ENCODE measurements around the gene EFEMP2. TPM values are rescaled to one million over a fixed set of nuclear protein-coding genes. Genes with fewer than 3 reads are reported as not detected.

The EFEMP2 gene
- total and polyA plus RNA-seq, 4 donors: 34.2 to 67.0 (median 53.8) TPM

GRCh38 chr11:65860278-65861164 is 12.1 kb downstream of the EFEMP2 start, which contains the start of gene MUS81:
Gene MUS81 (plus strand): TSS chr11:65860433. CDS start chr11:65860754, 321 bp downstream.
- peak; percentile 66 for ATAC-seq (ENCODE audit: insufficient read depth, low FRiP score)
- H3K4me1 ChIP-seq (ENCODE audit: control insufficient read depth in 5 of 5, insufficient read depth in 5 of 5, low read length in 5 of 5): peaks cover 0 to 41% (median 20%) of the 10 kb centered on the region in 5 donors
- H3K27me3 ChIP-seq (ENCODE audit: control insufficient read depth in 3 of 3, insufficient read depth in 3 of 3, low read length in 2 of 3): no peaks in the 10 kb centered on the region
- peak within 1 kb of the TSS; percentile 96 to 98 for H3K27ac ChIP-seq (ENCODE audit: low read depth in 1 of 2, low read length in 1 of 2)
- peaks cover 9 to 45% (median 31%) of the 10 kb centered on the region in 4 donors for H3K36me3 ChIP-seq (ENCODE audit: control insufficient read depth in 4 of 4, insufficient read depth in 4 of 4, low read length in 4 of 4)
- 0 to 1% methylated on average over 72 to 78 of the region's 78 CpGs for WGBS, 2 donors
- H3K4me3 ChIP-seq: peak within 1 kb of the TSS; percentile 85
- TF ChIP-seq, protein P1, sequence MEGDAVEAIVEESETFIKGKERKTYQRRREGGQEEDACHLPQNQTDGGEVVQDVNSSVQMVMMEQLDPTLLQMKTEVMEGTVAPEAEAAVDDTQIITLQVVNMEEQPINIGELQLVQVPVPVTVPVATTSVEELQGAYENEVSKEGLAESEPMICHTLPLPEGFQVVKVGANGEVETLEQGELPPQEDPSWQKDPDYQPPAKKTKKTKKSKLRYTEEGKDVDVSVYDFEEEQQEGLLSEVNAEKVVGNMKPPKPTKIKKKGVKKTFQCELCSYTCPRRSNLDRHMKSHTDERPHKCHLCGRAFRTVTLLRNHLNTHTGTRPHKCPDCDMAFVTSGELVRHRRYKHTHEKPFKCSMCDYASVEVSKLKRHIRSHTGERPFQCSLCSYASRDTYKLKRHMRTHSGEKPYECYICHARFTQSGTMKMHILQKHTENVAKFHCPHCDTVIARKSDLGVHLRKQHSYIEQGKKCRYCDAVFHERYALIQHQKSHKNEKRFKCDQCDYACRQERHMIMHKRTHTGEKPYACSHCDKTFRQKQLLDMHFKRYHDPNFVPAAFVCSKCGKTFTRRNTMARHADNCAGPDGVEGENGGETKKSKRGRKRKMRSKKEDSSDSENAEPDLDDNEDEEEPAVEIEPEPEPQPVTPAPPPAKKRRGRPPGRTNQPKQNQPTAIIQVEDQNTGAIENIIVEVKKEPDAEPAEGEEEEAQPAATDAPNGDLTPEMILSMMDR (IDR thresholded peaks at IDR 0.05; ENCODE audit: control extremely low read depth, extremely low read depth): peak; percentile 83
- peak; percentile 98 to 99 (median 99) for DNase-seq
- no peaks in the 10 kb centered on the region for H3K9me3 ChIP-seq (ENCODE audit: control insufficient read depth in 4 of 4, insufficient read depth in 3 of 4, low read length in 3 of 4)
- peak within 1 kb of the TSS; percentile 69 to 78 for H3K9ac ChIP-seq (ENCODE audit: insufficient read depth in 1 of 2, low read length in 2 of 2)

DNA sequence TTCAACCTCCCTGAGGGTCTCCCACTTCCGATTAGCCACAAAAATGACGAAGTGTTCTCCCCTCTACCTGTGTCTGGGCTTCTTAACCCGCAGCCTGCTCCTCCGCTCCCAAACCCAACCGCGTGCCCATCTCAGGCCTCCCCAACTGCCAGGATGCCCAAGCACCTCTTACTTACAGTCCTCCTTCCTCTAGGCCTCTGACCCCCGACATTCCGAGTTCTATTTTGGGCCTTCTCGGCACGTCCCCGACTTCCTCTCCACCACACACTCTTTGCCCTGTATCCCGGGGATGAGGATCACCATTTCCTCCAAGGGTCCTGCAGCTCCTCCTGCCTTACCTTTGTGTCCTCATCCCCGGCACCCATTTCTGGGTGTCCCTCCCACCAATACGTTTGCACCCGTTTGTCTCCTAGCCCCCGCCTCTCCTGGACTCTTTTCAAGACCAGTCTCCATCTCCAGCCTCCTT is 12.8 kb downstream of the EFEMP2 start:
- H3K27ac ChIP-seq (ENCODE audit: low read depth in 1 of 2, low read length in 1 of 2): peak overlapping the region; percentile 96 to 98
- peaks cover 0 to 43% (median 20%) of the 10 kb centered on the region in 5 donors for H3K4me1 ChIP-seq (ENCODE audit: control insufficient read depth in 5 of 5, insufficient read depth in 5 of 5, low read length in 5 of 5)
- H3K4me3 ChIP-seq: peak overlapping the region; percentile 37
- WGBS, 2 donors: 0 to 1% methylated on average over 16 of the region's 16 CpGs
- H3K9me3 ChIP-seq (ENCODE audit: control insufficient read depth in 4 of 4, insufficient read depth in 3 of 4, low read length in 3 of 4): no peaks in the 10 kb centered on the region
- ATAC-seq (ENCODE audit: insufficient read depth, low FRiP score) (no peak), DNase-seq (peak in 1 of 3 donors; percentile 58)
- no peaks in the 10 kb centered on the region for H3K27me3 ChIP-seq (ENCODE audit: control insufficient read depth in 3 of 3, insufficient read depth in 3 of 3, low read length in 2 of 3)
- TF ChIP-seq, protein P1 (IDR thresholded peaks at IDR 0.05; ENCODE audit: control extremely low read depth, extremely low read depth): no peak
- H3K36me3 ChIP-seq (ENCODE audit: control insufficient read depth in 4 of 4, insufficient read depth in 4 of 4, low read length in 4 of 4): peaks cover 13 to 45% (median 35%) of the 10 kb centered on the region in 4 donors
- peak overlapping the region; percentile 51 to 78 for H3K9ac ChIP-seq (ENCODE audit: insufficient read depth in 1 of 2, low read length in 2 of 2)

GRCh38 chr11:65859095-65859811 is 13.3 kb downstream of the EFEMP2 start:
- peak; percentile 99 for DNase-seq

More at GRCh38 chr11:65859095-65859811, 13.3 kb downstream of the EFEMP2 start:
- H3K27me3 ChIP-seq (ENCODE audit: control insufficient read depth in 3 of 3, insufficient read depth in 3 of 3, low read length in 2 of 3): no peaks in the 10 kb centered on the region
- peak overlapping the region; percentile 96 to 98 for H3K27ac ChIP-seq (ENCODE audit: low read depth in 1 of 2, low read length in 1 of 2)
- TF ChIP-seq, protein P1 (IDR thresholded peaks at IDR 0.05; ENCODE audit: control extremely low read depth, extremely low read depth): no peak
- peak overlapping the region; percentile 51 to 78 for H3K9ac ChIP-seq (ENCODE audit: insufficient read depth in 1 of 2, low read length in 2 of 2)
- peak overlapping the region; percentile 37 for H3K4me3 ChIP-seq
- H3K36me3 ChIP-seq (ENCODE audit: control insufficient read depth in 4 of 4, insufficient read depth in 4 of 4, low read length in 4 of 4): peaks cover 16 to 45% (median 37%) of the 10 kb centered on the region in 4 donors
- peaks cover 0 to 43% (median 20%) of the 10 kb centered on the region in 5 donors for H3K4me1 ChIP-seq (ENCODE audit: control insufficient read depth in 5 of 5, insufficient read depth in 5 of 5, low read length in 5 of 5)
- WGBS, 2 donors: 0 to 1% methylated on average over 39 to 46 of the region's 46 CpGs
- H3K9me3 ChIP-seq (ENCODE audit: control insufficient read depth in 4 of 4, insufficient read depth in 3 of 4, low read length in 3 of 4): no peaks in the 10 kb centered on the region
- ATAC-seq (ENCODE audit: insufficient read depth, low FRiP score): peak; percentile 55
